HepG2 (cell line): Measurements from ENCODE around the gene MEPCE. TPM values are rescaled to one million over a fixed set of nuclear protein-coding genes. Genes with fewer than 3 reads are reported as not detected.
A peak's percentile ranks its signal among the peaks of the same experiment; 100 is the strongest.

ENCODE experiments used
- EEA1 ChIP-seq: sonication (generic); formaldehyde crosslinking; IDR thresholded peaks from 2 replicates; pipeline ENCODE4 v1.5.1; 2020; ENCODE audit warnings: mild to moderate bottlenecking, missing genetic modification reagents, borderline replicate concordance
- NFIB ChIP-seq: sonication (generic); formaldehyde crosslinking; IDR thresholded peaks from 2 replicates; pipeline ENCODE4 v1.9.0; 2021; ENCODE audit warnings: missing genetic modification reagents, mild to moderate bottlenecking, borderline replicate concordance
- POLR2A ChIP-seq, 2 experiments: IDR thresholded peaks; 2 replicates each; pipeline ENCODE4 v1.6.1; 2011; ENCODE audit warnings: low read depth in 2 of 2, low read length in 2 of 2, mild to moderate bottlenecking in 1 of 2, moderate library complexity in 1 of 2; ENCODE audit not compliant: insufficient read depth in 1 of 2
- RXRA ChIP-seq: sonication (generic); formaldehyde crosslinking; IDR thresholded peaks from 2 replicates; pipeline ENCODE4 v1.5.1; 2020; ENCODE audit warnings: missing genetic modification reagents
- STAG1 ChIP-seq: sonication (generic); formaldehyde crosslinking; IDR thresholded peaks from 2 replicates; pipeline ENCODE4 v1.4.0; 2020; ENCODE audit warnings: missing genetic modification reagents
- ZC3H13 ChIP-seq: sonication (generic); formaldehyde crosslinking; IDR thresholded peaks from 2 replicates; pipeline ENCODE4 v1.8.1; 2023; ENCODE audit warnings: mild to moderate bottlenecking, missing genetic modification reagents, moderate library complexity
- ZFP90 ChIP-seq: sonication (generic); formaldehyde crosslinking; IDR thresholded peaks from 2 replicates; pipeline ENCODE4 v1.8.0; 2022; ENCODE audit warnings: missing genetic modification reagents, mild to moderate bottlenecking, inconsistent platforms, borderline replicate concordance
- ZNF224 ChIP-seq: sonication (generic); formaldehyde crosslinking; IDR thresholded peaks from 2 replicates; pipeline ENCODE4 v1.5.0; 2020; ENCODE audit warnings: mild to moderate bottlenecking, missing genetic modification reagents
- ZNF670 ChIP-seq: sonication (generic); formaldehyde crosslinking; IDR thresholded peaks from 2 replicates; pipeline ENCODE4 v1.8.0; 2022; ENCODE audit warnings: mild to moderate bottlenecking, missing genetic modification reagents, borderline replicate concordance
- polyA plus RNA-seq, 8 experiments: library from polyadenylated mRNA; depleted of rRNA in 3 of 8; stranded (reverse) in 7 of 8; unstranded in 1 of 8; fragments of >200 nt; fragmentation: Illumina TruSeq in 4 of 8; extraction: Trizol in 4 of 8; gene quantifications; 2 replicates each; pipeline versions ENCODE4 v1.2.1 to v1.2.3, GENCODE V29; 2011 to 2016; ENCODE audit warnings: low read depth in 4 of 8, missing spikeins in 1 of 8, mixed read lengths in 1 of 8; ENCODE audit not compliant: insufficient read depth in 1 of 8
- total RNA-seq, 5 experiments: library from RNA; depleted of rRNA; stranded (reverse); fragments of >200 nt; fragmentation: Illumina TruSeq; extraction: Trizol; gene quantifications; 2 replicates each; pipeline ENCODE4 v1.2.3, GENCODE V29; 2016; ENCODE audit warnings: low read depth in 1 of 5
- TF ChIP-seq, protein P1 (sequence below): IDR thresholded peaks from 2 replicates; pipeline ENCODE4 v1.6.1; 2016; ENCODE audit warnings: missing genetic modification reagents, missing compliant biosample characterization
- TF ChIP-seq, protein P2 (sequence below): fragments of 450-650 bp; IDR thresholded peaks from 2 replicates; pipeline ENCODE4 v1.6.1; 2016
- TF ChIP-seq, protein P3 (sequence below): IDR thresholded peaks from 2 replicates; pipeline ENCODE4 v1.6.1; 2016; ENCODE audit warnings: mild to moderate bottlenecking
- TF ChIP-seq, protein P4 (sequence below): sonication (generic); formaldehyde crosslinking; conservative IDR thresholded peaks from 2 replicates; pipeline ENCODE4 v1.8.1; 2023; ENCODE audit warnings: missing genetic modification reagents
- TF ChIP-seq, protein P5 (sequence below): sonication (generic); formaldehyde crosslinking; IDR thresholded peaks from 2 replicates; pipeline ENCODE4 v1.8.1; 2023; ENCODE audit warnings: missing genetic modification reagents, mild to moderate bottlenecking, borderline replicate concordance
- TF ChIP-seq, protein P6 (sequence below): sonication (generic); formaldehyde crosslinking; IDR thresholded peaks from 2 replicates; pipeline ENCODE4 v1.4.0; 2020; ENCODE audit warnings: low read depth, mild to moderate bottlenecking, missing genetic modification reagents
- TF ChIP-seq, protein P7 (sequence below): sonication (generic); formaldehyde crosslinking; IDR thresholded peaks from 2 replicates; pipeline ENCODE4 v1.4.0; 2020; ENCODE audit warnings: missing genetic modification reagents, mild to moderate bottlenecking, borderline replicate concordance
- TF ChIP-seq, protein P8 (sequence below): sonication (generic); formaldehyde crosslinking; IDR thresholded peaks from 2 replicates; pipeline ENCODE4 v1.5.0; 2020; ENCODE audit warnings: mild to moderate bottlenecking, low read depth, missing genetic modification reagents, borderline replicate concordance

The MEPCE gene
- total and polyA plus RNA-seq, 2 of the 13 experiments (the other 11 are each of a cell fraction or from before 2014, with no cell fraction given): 12.3 to 26.0 TPM

DNA sequence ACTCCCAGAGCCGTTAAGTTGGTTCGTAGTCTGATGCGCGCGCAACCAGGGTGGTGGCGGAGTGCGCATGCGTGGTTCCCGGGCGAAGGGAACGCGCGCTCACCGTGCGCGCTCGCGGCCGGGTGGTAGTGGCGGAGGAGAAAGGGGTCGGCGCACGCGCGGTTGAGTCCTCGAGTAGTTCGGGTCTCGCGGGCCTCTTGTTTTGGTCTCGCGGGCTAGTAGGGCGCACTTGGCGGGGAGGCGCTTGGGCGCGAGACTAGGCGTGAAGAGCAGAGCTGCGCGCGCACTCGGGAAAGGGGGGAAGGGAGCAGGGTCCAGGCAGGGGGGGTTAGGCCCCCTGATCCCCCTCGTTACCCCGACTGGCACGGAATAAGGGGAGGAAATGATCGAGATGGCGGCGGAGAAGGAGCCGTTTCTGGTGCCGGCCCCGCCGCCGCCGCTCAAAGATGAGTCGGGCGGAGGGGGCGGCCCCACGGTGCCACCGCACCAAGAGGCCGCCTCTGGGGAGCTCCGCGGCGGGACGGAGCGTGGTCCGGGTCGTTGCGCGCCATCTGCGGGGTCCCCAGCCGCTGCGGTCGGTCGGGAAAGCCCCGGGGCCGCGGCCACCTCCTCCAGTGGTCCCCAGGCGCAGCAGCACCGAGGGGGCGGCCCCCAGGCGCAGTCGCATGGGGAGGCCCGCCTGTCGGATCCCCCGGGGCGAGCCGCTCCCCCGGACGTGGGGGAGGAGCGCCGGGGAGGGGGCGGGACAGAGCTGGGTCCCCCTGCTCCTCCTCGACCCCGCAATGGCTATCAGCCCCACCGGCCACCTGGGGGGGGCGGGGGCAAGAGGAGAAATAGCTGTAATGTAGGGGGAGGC is at the start of gene MEPCE (continued):
- TF ChIP-seq, protein P1, sequence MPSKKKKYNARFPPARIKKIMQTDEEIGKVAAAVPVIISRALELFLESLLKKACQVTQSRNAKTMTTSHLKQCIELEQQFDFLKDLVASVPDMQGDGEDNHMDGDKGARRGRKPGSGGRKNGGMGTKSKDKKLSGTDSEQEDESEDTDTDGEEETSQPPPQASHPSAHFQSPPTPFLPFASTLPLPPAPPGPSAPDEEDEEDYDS (CRISPR knock-in tag): no peak
- TF ChIP-seq STAG1 (CRISPR knock-in tag): no peak
- TF ChIP-seq, protein P2, sequence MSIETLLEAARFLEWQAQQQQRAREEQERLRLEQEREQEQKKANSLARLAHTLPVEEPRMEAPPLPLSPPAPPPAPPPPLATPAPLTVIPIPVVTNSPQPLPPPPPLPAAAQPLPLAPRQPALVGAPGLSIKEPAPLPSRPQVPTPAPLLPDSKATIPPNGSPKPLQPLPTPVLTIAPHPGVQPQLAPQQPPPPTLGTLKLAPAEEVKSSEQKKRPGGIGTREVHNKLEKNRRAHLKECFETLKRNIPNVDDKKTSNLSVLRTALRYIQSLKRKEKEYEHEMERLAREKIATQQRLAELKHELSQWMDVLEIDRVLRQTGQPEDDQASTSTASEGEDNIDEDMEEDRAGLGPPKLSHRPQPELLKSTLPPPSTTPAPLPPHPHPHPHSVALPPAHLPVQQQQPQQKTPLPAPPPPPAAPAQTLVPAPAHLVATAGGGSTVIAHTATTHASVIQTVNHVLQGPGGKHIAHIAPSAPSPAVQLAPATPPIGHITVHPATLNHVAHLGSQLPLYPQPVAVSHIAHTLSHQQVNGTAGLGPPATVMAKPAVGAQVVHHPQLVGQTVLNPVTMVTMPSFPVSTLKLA: no peak
- no peak; a peak in 1 of 4 replicates for TF ChIP-seq POLR2A (IDR thresholded peaks at IDR 0.05; ENCODE audit: insufficient read depth in 1 of 2, low read depth in 2 of 2, low read length in 2 of 2)
- TF ChIP-seq, protein P3, sequence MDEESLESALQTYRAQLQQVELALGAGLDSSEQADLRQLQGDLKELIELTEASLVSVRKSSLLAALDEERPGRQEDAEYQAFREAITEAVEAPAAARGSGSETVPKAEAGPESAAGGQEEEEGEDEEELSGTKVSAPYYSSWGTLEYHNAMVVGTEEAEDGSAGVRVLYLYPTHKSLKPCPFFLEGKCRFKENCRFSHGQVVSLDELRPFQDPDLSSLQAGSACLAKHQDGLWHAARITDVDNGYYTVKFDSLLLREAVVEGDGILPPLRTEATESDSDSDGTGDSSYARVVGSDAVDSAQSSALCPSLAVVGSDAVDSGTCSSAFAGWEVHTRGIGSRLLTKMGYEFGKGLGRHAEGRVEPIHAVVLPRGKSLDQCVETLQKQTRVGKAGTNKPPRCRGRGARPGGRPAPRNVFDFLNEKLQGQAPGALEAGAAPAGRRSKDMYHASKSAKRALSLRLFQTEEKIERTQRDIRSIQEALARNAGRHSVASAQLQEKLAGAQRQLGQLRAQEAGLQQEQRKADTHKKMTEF (CRISPR knock-in tag): peak; percentile 52; the same call in 1 of the 2 replicates
- TF ChIP-seq, protein P4, sequence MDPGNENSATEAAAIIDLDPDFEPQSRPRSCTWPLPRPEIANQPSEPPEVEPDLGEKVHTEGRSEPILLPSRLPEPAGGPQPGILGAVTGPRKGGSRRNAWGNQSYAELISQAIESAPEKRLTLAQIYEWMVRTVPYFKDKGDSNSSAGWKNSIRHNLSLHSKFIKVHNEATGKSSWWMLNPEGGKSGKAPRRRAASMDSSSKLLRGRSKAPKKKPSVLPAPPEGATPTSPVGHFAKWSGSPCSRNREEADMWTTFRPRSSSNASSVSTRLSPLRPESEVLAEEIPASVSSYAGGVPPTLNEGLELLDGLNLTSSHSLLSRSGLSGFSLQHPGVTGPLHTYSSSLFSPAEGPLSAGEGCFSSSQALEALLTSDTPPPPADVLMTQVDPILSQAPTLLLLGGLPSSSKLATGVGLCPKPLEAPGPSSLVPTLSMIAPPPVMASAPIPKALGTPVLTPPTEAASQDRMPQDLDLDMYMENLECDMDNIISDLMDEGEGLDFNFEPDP: no peak
- no peak for TF ChIP-seq ZNF670 (CRISPR knock-in tag)
- TF ChIP-seq, protein P5, sequence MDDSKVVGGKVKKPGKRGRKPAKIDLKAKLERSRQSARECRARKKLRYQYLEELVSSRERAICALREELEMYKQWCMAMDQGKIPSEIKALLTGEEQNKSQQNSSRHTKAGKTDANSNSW: 0 out of 2 replicates have a peak, but pooled peaks have one; percentile 63
- TF ChIP-seq, protein P6, sequence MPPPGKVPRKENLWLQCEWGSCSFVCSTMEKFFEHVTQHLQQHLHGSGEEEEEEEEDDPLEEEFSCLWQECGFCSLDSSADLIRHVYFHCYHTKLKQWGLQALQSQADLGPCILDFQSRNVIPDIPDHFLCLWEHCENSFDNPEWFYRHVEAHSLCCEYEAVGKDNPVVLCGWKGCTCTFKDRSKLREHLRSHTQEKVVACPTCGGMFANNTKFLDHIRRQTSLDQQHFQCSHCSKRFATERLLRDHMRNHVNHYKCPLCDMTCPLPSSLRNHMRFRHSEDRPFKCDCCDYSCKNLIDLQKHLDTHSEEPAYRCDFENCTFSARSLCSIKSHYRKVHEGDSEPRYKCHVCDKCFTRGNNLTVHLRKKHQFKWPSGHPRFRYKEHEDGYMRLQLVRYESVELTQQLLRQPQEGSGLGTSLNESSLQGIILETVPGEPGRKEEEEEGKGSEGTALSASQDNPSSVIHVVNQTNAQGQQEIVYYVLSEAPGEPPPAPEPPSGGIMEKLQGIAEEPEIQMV: 0 out of 2 replicates have a peak, but pooled peaks have one; percentile 54
- no peak for TF ChIP-seq NFIB
- TF ChIP-seq ZNF224 (CRISPR knock-in tag): no peak; the same call in 1 of the 2 replicates
- TF ChIP-seq ZFP90 (CRISPR knock-in tag): no peak; the same call in 1 of the 2 replicates
- TF ChIP-seq ZC3H13 (CRISPR knock-in tag): no peak; the same call in 1 of the 2 replicates
- TF ChIP-seq, protein P7, sequence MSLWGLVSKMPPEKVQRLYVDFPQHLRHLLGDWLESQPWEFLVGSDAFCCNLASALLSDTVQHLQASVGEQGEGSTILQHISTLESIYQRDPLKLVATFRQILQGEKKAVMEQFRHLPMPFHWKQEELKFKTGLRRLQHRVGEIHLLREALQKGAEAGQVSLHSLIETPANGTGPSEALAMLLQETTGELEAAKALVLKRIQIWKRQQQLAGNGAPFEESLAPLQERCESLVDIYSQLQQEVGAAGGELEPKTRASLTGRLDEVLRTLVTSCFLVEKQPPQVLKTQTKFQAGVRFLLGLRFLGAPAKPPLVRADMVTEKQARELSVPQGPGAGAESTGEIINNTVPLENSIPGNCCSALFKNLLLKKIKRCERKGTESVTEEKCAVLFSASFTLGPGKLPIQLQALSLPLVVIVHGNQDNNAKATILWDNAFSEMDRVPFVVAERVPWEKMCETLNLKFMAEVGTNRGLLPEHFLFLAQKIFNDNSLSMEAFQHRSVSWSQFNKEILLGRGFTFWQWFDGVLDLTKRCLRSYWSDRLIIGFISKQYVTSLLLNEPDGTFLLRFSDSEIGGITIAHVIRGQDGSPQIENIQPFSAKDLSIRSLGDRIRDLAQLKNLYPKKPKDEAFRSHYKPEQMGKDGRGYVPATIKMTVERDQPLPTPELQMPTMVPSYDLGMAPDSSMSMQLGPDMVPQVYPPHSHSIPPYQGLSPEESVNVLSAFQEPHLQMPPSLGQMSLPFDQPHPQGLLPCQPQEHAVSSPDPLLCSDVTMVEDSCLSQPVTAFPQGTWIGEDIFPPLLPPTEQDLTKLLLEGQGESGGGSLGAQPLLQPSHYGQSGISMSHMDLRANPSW: 0 out of 2 replicates have a peak, but pooled peaks have one; percentile 37
- TF ChIP-seq EEA1 (CRISPR knock-in tag): no peak
- TF ChIP-seq RXRA: 0 out of 2 replicates have a peak, but pooled peaks have one; percentile 13
- TF ChIP-seq, protein P8, sequence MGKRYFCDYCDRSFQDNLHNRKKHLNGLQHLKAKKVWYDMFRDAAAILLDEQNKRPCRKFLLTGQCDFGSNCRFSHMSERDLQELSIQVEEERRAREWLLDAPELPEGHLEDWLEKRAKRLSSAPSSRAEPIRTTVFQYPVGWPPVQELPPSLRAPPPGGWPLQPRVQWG (CRISPR knock-in tag): no peak
